Activated CD4-positive, alpha-beta T cell treated with anti-CD3 and anti-CD28 coated beads, Interleukin-2, amount 10 ng/mL, durations not matched to agents 24 days and 14 days (primary cell): ENCODE results near the gene RASL10B. TPM values are rescaled to one million over a fixed set of nuclear protein-coding genes. Genes with fewer than 3 reads are reported as not detected.

Source experiments
- DNase-seq: peaks from one replicate; pipeline ENCODE4 v3.0.0; 2022
- H3K27ac Mint-ChIP-seq: one replicate; pipeline ENCODE4 v1.8.0; 2022; ENCODE audit warnings: mild to moderate bottlenecking, mixed read lengths
- H3K27me3 Mint-ChIP-seq: one replicate; pipeline ENCODE4 v1.8.0; 2022; ENCODE audit warnings: mixed read lengths
- H3K36me3 Mint-ChIP-seq: one replicate; pipeline ENCODE4 v1.8.0; 2022; ENCODE audit warnings: low read depth, mild to moderate bottlenecking, mixed read lengths
- H3K4me1 Mint-ChIP-seq: one replicate; pipeline ENCODE4 v1.8.0; 2021; ENCODE audit warnings: mixed read lengths
- H3K4me3 Mint-ChIP-seq: one replicate; pipeline ENCODE4 v1.8.0; 2022; ENCODE audit warnings: mild to moderate bottlenecking, moderate library complexity, mixed read lengths
- H3K9me3 Mint-ChIP-seq: one replicate; pipeline ENCODE4 v1.8.0; 2021; ENCODE audit warnings: mixed read lengths
- intact Hi-C: fragments of 100-400 bp; cut with micrococcal nuclease; formaldehyde crosslinking; loops from one replicate; pipeline ENCODE4 v1.15.1; 2023
- total RNA-seq: library from RNA; stranded (reverse); gene quantifications from 2 replicates; pipeline ENCODE4 v1.2.3, GENCODE V29; 2022

The RASL10B gene
- total RNA-seq, 1 donor from 2014 or later, result 0.72 TPM

DNA sequence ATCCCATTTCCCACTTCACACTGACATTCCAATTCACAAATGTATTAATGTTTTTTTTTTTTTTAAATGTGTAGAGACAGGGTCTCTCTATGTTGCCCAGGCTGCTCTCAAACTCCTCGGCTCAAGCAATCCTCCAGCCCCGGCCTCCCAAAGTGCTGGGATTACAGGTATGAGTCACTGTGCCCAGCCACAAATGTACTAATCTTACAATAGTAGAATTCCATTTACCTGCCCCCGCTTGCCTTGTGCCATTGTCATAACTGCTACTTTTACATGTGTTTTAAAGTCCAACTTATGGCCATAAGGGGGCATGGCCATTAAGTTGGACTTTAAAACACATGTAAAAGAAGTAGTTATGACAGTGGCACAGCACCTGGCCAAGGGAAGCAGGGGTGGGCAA, 59.4 kb downstream of the RASL10B start:
- Mint-ChIP-seq H3K27ac (no peak overlapping the region), H3K36me3 (no peaks in the 10 kb centered on the region), H3K4me3 (no peak overlapping the region), H3K9me3 (no peaks in the 10 kb centered on the region), H3K4me1 (peaks cover 11% of the 10 kb centered on the region), H3K27me3 (peaks cover 75% of the 10 kb centered on the region)
- intact Hi-C loops, result no loop called here
- no peak for DNase-seq

DNA sequence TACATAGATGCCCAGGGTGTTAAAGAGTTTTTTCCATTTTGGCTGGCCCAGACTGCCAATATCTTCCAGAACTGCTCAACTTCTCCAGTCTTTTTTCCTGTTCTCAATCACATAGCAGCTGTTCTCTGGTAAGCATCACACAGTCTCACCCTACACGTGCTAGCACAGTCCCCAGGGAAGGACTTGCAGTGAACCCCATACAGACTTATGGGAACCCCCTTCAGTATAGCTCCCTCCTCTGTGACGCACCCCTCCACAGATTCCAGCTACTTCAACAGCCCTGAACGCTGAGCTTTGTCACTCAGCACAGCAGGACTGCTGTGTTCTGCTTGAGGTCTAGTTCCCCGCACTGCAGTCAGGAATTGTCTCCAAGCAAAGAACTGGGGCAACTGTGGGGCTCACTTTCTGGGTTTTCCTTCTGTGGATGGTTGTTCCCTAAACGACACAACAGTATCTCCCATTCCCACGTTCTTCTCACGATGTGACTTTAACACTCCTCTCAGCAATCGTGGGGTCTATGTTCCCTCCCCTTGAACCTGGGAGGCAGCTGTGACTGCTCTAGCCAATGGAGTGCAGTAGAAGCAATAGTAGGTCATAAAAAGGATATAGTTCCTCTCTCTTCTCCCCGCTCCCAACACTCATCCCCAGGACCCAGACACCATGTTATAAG, 60.4 kb downstream of the RASL10B start:
- no peak overlapping the region for H3K4me3 Mint-ChIP-seq
- no peaks in the 10 kb centered on the region for H3K36me3 Mint-ChIP-seq
- H3K9me3 Mint-ChIP-seq, result no peaks in the 10 kb centered on the region
- H3K4me1 Mint-ChIP-seq, result peaks cover 15% of the 10 kb centered on the region
- H3K27ac Mint-ChIP-seq, result no peak overlapping the region
- peaks cover 78% of the 10 kb centered on the region for H3K27me3 Mint-ChIP-seq
- intact Hi-C loops, result no loop called here
- DNase-seq, result no peak

Other genes with a start within 250 kb of the RASL10B start
- gene SLFN12L, start 194.0 kb upstream of the RASL10B start, total RNA-seq, result 43.1 and 44.8 TPM in 2 replicates
- gene SLFN14, start 170.8 kb upstream of the RASL10B start, total RNA-seq, result 0.07 TPM in 1 of 2 replicates, not detected in the other
- 4.5 and 4.8 TPM in 2 replicates for gene PEX12, start 153.1 kb upstream of the RASL10B start, total RNA-seq
- gene AP2B1, start 144.3 kb upstream of the RASL10B start, total RNA-seq, result 164 and 172 TPM in 2 replicates
- gene GAS2L2, start 21.6 kb downstream of the RASL10B start, total RNA-seq, result not detected in 2 replicates
- not detected in 2 replicates for gene C17orf50, start 29.2 kb downstream of the RASL10B start, total RNA-seq
- gene MMP28, start 64.0 kb downstream of the RASL10B start, total RNA-seq, result not detected in 2 replicates
- 326 and 338 TPM in 2 replicates for gene TAF15, start 77.8 kb downstream of the RASL10B start, total RNA-seq
- gene HEATR9, start 137.3 kb downstream of the RASL10B start, total RNA-seq, result 0.14 TPM in 1 of 2 replicates, not detected in the other
- 19.6 and 20.7 TPM in 2 replicates for gene CCL5, start 148.7 kb downstream of the RASL10B start, total RNA-seq
- 2.6 and 2.9 TPM in 2 replicates for gene RDM1, start 199.1 kb downstream of the RASL10B start, total RNA-seq
- not detected in 2 replicates for gene LYZL6, start 212.1 kb downstream of the RASL10B start, total RNA-seq
- gene CCL16, start 249.9 kb downstream of the RASL10B start, total RNA-seq, result not detected in 2 replicates